Heart left ventricle (tissue), 16 donors: ENCODE measurements around the gene TFF3. TPM values are rescaled to one million over a fixed set of nuclear protein-coding genes. Genes with fewer than 3 reads are reported as not detected.

Source experiments
- ATAC-seq, 4 donors: fragments of 200-7000 bp; cut with Tn5 transposase; one replicate each; pipeline ENCODE4 v1.9.1; 2020 to 2022; ENCODE audit warnings: moderate library complexity in 4 of 4, mild to moderate bottlenecking in 3 of 4, moderate number of reproducible peaks in 1 of 4
- DNase-seq, 5 donors: peaks; one replicate each; pipeline ENCODE4 v3.0.0-alpha.2; 2020
- H3K27ac ChIP-seq, 12 donors: fragments of 200-600 bp; sonication (generic) in 4 of 12; one replicate each; pipeline versions ENCODE4 v1.5.0 to v1.8.0; 2016 to 2022; ENCODE audit warnings: mild to moderate bottlenecking in 2 of 12
- H3K27me3 ChIP-seq, 9 donors: fragments of 200-600 bp; sonication (generic) in 2 of 9; one replicate each; pipeline versions ENCODE4 v1.5.1 to v1.8.0; 2016 to 2022; ENCODE audit warnings: mild to moderate bottlenecking in 3 of 9
- H3K36me3 ChIP-seq, 9 donors: fragments of 200-600 bp; sonication (generic) in 2 of 9; one replicate each; pipeline versions ENCODE4 v1.5.0 to v1.8.0; 2018 to 2022; ENCODE audit warnings: mild to moderate bottlenecking in 2 of 9
- H3K4me1 ChIP-seq, 12 donors: fragments of 200-600 bp; sonication (generic) in 4 of 12; one replicate each; pipeline versions ENCODE4 v1.5.0 to v1.8.0; 2016 to 2022; ENCODE audit warnings: mild to moderate bottlenecking in 3 of 12
- H3K4me3 ChIP-seq, 12 donors: fragments of 200-600 bp; sonication (generic) in 4 of 12; one replicate each; pipeline versions ENCODE4 v1.5.0 to v1.8.0; 2017 to 2022; ENCODE audit warnings: mild to moderate bottlenecking in 9 of 12, moderate library complexity in 4 of 12
- H3K9me3 ChIP-seq, 12 donors: fragments of 200-600 bp; sonication (generic) in 4 of 12; one replicate each; pipeline versions ENCODE4 v1.5.0 to v1.8.0; 2016 to 2022; ENCODE audit warnings: mild to moderate bottlenecking in 1 of 12
- POLR2A ChIP-seq, 2 donors: fragments of 450-650 bp; IDR thresholded peaks; one replicate each; pipeline ENCODE4 v1.6.1; 2017; ENCODE audit warnings: antibody characterized with exemption in 2 of 2, mild to moderate bottlenecking in 2 of 2, moderate library complexity in 2 of 2
- WGBS, 4 donors: extraction: QIAGEN DNeasy Blood & Tissue Kit in 2 of 4; methylation state at CpG; one replicate each; pipeline versions ENCODE4 v1.1.5 to v1.1.7; 2013 to 2018; 5-methylcytosine and 5-hydroxymethylcytosine counted together
- intact Hi-C, 10 donors: fragments of 100-400 bp; cut with DNase I; formaldehyde crosslinking; loops; one replicate each; pipeline versions ENCODE4 v1.11.1 to v1.14.2; 2022
- polyA plus RNA-seq, 2 donors: library from polyadenylated mRNA; stranded (reverse); fragments of 200-250 nt; gene quantifications; one replicate each; pipeline ENCODE4 v1.2.3, GENCODE V29; 2013
- total RNA-seq, 9 donors: library from RNA; depleted of rRNA in 2 of 9; stranded (reverse); fragments of >200 nt in 2 of 9; fragmentation: NEBNext Ultra II Directional in 3 of 9; extraction: Animal tissue kit (Norgen Biotek cat#: 25700) in 3 of 9; gene quantifications; one replicate each; pipeline versions ENCODE4 v1.1.0 to v1.2.4, GENCODE V29; 2016 to 2023
- TF ChIP-seq, protein P1 (sequence below), 12 donors: fragments of 200-600 bp; sonication (generic) in 4 of 12; IDR thresholded peaks; one replicate each; pipeline versions ENCODE4 v1.5.0 to v1.8.0; 2018 to 2022; ENCODE audit warnings: antibody characterized with exemption in 12 of 12, mild to moderate bottlenecking in 5 of 12
- donor health status: ischemic (EF 13 %, LVEDD 7.1; RV severe dilation, severe dysfunction).
- donor health status: healthy with polysubstance abuse.
- donor health status: DM: no; HTN: yes; CAD: no.
- donor health status: DM: no; HTN: no; CAD: no.
- donor health status: ischemic (EF 25% LVEDD 6.9; RV normal size, moderate dysfunction).
- donor health status: ischemic (EF 25% LVEDD 5.7; RV mildly dilated, moderate dysfunction).
- donor health status: healthy.
- donor health status: DM: yes; HTN: yes; CAD: no.
- donor health status: ischemic (EF 35%, LVEDD 5.7; RV mildly dilated, moderate dysfunction).
- donor health status: nonischemic (EF 11% LVEDD 7.7; RV severe dilation, severe dysfunction).
- donor health status: DM: yes; HTN: yes; CAD: no.
- donor health status: PGD.
- donor health status: ischemic (EF 29% LVEDD 5.4; RV normal size, mild dysfunction).
- donor health status: nonischemic (EF 23%, LVEDD 6.1; RV moderate dilation, normal function).

Gene TFF3
- total and polyA plus RNA-seq, 11 donors: 0.75 to 10.8 (median 3.0) TPM

DNA sequence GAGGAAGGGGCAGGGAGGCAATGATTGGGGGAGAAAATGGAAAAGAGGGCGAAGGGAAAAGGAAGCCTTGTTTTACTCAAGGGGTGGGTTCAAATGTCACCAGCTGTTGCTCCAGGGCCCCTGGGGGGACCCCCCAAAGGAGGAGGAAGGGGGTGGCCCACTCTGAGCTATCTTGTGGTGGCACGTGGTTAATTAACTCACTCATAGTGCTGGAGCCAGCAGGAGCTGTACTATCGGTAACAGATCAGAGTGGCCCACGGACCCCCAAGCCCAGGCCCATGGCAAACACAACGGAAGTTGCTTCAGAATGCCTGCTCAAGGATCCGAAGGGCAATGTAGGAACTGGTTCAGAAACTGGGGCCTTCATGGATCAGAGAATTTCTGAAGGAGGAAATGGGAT, 28.3 kb upstream of the TFF3 start:
- H3K27ac ChIP-seq: no peak overlapping the region
- intact Hi-C loops: loop anchor here in 1 of 10 donors (10.0 kb wide), 1 partner anchor 189 kb away; no protein-coding TSS in a partner anchor
- no peak for ATAC-seq

DNA sequence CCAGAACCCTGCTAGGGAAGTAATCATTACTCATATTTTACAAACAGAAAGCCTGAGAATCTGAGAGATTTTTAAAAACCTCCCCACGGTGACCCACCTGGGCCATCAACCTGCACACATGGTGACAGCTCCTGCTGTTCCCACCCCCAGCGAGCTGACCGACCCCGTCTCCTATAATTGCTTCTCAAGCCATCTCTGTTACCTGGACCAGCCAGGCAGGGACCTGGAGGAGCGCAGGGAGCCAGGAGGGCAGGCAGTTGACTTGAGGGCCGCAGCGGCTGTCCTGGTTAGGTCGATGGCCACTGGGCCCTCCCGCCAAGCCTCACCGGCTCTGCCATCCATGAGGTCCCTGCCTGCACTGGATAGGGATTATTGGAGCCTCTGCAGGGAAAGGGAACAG, 27.9 kb upstream of the TFF3 start:
- Histone ChIP-seq H3K4me3 (no peak overlapping the region), H3K9me3 (no peaks in the 10 kb centered on the region), H3K27me3 (peaks cover 0 to 8% (median 0%) of the 10 kb centered on the region in 9 donors), H3K4me1 (peaks cover 0 to 3% (median 0%) of the 10 kb centered on the region in 12 donors), H3K36me3 (no peaks in the 10 kb centered on the region), H3K27ac (no peak overlapping the region)
- ATAC-seq: no peak
- 76 to 91% (median 86%) methylated on average over 10 of the region's 10 CpGs for WGBS, 4 donors
- DNase-seq: no peak
- TF ChIP-seq POLR2A (IDR thresholded peaks at IDR 0.05): no peak
- TF ChIP-seq, protein P1, sequence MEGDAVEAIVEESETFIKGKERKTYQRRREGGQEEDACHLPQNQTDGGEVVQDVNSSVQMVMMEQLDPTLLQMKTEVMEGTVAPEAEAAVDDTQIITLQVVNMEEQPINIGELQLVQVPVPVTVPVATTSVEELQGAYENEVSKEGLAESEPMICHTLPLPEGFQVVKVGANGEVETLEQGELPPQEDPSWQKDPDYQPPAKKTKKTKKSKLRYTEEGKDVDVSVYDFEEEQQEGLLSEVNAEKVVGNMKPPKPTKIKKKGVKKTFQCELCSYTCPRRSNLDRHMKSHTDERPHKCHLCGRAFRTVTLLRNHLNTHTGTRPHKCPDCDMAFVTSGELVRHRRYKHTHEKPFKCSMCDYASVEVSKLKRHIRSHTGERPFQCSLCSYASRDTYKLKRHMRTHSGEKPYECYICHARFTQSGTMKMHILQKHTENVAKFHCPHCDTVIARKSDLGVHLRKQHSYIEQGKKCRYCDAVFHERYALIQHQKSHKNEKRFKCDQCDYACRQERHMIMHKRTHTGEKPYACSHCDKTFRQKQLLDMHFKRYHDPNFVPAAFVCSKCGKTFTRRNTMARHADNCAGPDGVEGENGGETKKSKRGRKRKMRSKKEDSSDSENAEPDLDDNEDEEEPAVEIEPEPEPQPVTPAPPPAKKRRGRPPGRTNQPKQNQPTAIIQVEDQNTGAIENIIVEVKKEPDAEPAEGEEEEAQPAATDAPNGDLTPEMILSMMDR (IDR thresholded peaks at IDR 0.05): no peak
- intact Hi-C loops: loop anchor here in 1 of 10 donors (10.0 kb wide), 1 partner anchor 188 kb away; no protein-coding TSS in a partner anchor

More for the DNA sequence above, 28.3 kb upstream of the TFF3 start:
- no peaks in the 10 kb centered on the region for H3K9me3 ChIP-seq
- H3K4me1 ChIP-seq: peaks cover 0 to 3% (median 0%) of the 10 kb centered on the region in 12 donors
- DNase-seq: no peak
- H3K4me3 ChIP-seq: no peak overlapping the region
- 85 to 90% (median 90%) methylated on average over 6 of the region's 6 CpGs for WGBS, 4 donors
- TF ChIP-seq, protein P1 (IDR thresholded peaks at IDR 0.05): no peak
- no peak for TF ChIP-seq POLR2A (IDR thresholded peaks at IDR 0.05)
- H3K36me3 ChIP-seq: no peaks in the 10 kb centered on the region
- peaks cover 0 to 11% (median 0%) of the 10 kb centered on the region in 9 donors for H3K27me3 ChIP-seq

DNA sequence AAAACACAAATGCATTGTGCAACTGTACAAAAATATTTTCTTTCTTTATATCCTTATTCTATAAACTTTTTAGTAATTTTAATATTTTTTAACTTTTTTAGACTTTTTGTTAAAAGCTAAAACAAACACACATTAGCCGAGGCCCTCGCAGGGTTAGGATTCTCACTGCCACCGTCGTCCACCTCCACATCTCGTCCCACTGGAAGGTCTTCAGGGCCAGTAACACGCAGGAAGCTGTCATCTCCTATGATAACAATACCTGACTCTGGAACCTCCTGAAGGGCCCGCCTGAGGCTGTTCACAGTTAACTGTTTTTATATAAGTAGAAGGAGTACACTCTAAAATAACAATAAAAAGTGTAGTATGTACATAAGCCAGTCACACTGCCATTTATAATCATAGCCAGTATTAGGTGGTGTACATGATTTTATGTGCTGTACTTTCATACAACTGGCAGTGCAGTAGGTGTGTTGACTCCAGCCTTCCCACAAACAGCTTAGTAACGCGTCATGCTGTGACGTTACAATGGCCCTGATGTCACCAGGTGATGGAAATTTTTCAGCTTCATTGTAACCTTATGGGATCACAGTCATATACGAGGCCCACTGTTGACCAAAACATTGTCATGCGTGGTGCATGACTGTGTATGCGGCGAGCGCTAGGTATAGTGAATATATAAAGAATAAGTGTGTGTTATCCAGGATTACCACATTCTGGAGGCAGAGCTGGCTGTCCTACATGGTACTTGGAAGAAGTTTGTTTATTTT, 26.8 kb upstream of the TFF3 start:
- DNase-seq (no peak), ATAC-seq (no peak)
- no peak overlapping the region for H3K4me3 ChIP-seq
- TF ChIP-seq, protein P1 (IDR thresholded peaks at IDR 0.05): no peak
- no peak for TF ChIP-seq POLR2A (IDR thresholded peaks at IDR 0.05)
- H3K9me3 ChIP-seq: no peaks in the 10 kb centered on the region
- H3K27me3 ChIP-seq: peaks cover 0 to 6% (median 0%) of the 10 kb centered on the region in 9 donors
- intact Hi-C loops: loop anchor here in 1 of 10 donors (10.0 kb wide), 1 partner anchor 187 kb away; no protein-coding TSS in a partner anchor
- 83 to 90% (median 86%) methylated on average over 15 of the region's 15 CpGs for WGBS, 4 donors
- H3K27ac ChIP-seq: no peak overlapping the region
- no peaks in the 10 kb centered on the region for H3K36me3 ChIP-seq
- peaks cover 0 to 6% (median 0%) of the 10 kb centered on the region in 12 donors for H3K4me1 ChIP-seq
